HG02970 (cell line): ENCODE measurements around the gene VEZT.
"Not testable (repeated sequence)": the region's sequence is repeated elsewhere in the genome, so short reads cannot be mapped to it uniquely, and the experiment has no call there.

Experiments
- ATAC-seq: cut with Tn5 transposase; IDR thresholded peaks from one replicate; pipeline ENCODE4 v1.9.1; 2021; ENCODE audit warnings: mild to moderate bottlenecking, moderate library complexity, moderate number of reproducible peaks; ENCODE audit not compliant: unreplicated experiment, low FRiP score

VEZT gene

GRCh38 chr12:95312656-95313055 lies 95.0 kb downstream of the VEZT start:
- ATAC-seq = no peak

DNA sequence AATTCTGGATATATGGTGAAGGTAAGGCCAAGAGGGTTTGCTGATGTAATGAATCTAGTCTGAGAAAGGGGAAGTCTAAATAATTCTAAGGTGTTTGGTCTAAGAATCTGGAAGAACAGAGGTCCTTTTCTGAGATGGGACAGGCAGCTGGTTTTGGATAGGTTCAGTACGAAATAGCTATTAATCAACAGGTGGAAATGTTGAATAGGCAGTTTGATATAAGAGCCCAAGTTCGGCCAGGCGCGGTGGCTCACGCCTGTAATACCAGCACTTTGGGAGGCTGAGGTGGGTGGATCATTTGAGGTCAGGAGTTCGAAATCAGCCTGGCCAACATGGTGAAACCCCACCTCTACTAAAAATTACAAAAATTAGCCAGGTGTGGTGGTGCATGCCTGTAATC lies 97.1 kb downstream of the VEZT start:
- ATAC-seq = not testable (repeated sequence)

DNA sequence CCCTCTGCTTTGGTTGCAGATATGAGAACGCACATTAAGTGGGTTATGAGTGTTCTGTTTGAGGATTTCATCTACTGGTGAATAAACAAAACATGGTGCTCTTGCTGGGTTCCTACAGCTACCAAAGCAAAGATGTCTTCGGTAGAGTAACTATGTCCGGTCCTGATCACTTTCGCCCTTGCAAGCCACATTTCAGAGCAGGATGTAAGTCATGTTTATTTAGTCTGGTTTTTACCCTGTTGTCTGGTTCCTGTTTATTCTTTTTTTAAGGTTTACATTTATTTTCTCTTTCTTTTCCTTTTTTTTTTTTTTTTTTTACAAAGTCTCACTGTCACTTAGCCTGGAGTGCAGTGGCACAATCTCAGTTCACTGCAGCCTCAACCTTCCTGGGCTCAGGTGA lies 99.2 kb downstream of the VEZT start:
- no peak for ATAC-seq

DNA sequence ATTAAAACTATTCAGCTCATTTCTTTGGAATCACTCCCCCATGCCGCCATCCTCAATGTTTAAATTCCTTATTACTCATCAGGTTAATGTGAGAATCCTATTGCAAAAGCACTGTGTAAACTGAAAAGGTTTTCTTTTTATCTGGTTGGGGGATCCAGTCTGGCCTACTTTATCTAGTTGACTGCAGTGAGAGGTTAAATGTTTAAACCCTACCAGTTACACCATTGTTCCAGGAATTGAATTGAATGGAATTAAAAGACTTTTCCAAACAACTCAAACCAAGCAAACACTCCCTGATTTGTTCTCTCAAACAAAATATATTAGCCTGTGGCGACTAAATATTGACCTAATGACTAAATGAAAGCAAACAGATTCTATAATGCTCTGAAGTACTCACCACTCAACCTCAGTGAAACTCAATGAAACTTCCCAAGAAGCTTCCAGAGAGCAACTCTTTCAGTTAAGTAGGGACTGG lies 100.5 kb downstream of the VEZT start:
- ATAC-seq = no peak

GRCh38 chr12:95319694-95320331 lies 102.2 kb downstream of the VEZT start:
- no peak for ATAC-seq

GRCh38 chr12:95321516-95322246 lies 104.1 kb downstream of the VEZT start:
- no peak for ATAC-seq

- no peak for ATAC-seq
These were observed 104.7 kb downstream of the VEZT start for GRCh38 chr12:95322326-95322725.

- no peak for ATAC-seq
These were observed 105.6 kb downstream of the VEZT start for GRCh38 chr12:95323212-95323611.

GRCh38 chr12:95324246-95324645 lies 106.6 kb downstream of the VEZT start:
- ATAC-seq = not testable (repeated sequence)

DNA sequence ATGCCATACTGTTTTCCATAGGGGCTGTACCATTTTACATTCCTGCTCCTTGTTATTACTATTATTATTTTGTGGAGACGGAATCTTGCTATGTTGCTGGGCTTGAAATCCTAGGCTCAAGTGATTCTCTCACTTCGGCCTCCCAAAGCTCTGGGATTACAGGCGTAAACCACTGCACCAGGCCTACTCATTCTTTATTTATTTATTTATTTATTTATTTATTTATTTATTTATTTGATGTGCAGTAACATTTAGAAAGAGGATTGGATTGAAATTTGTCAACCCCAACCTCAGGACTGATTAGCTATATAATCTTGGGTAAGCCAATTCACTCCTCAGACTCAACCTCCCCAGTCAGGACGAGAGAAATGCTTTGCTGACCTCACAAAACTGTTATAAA lies 107.9 kb downstream of the VEZT start:
- no peak for ATAC-seq

GRCh38 chr12:95326445-95326844 lies 108.8 kb downstream of the VEZT start:
- ATAC-seq = no peak

GRCh38 chr12:95326855-95327254 lies 109.2 kb downstream of the VEZT start:
- ATAC-seq = no peak

DNA sequence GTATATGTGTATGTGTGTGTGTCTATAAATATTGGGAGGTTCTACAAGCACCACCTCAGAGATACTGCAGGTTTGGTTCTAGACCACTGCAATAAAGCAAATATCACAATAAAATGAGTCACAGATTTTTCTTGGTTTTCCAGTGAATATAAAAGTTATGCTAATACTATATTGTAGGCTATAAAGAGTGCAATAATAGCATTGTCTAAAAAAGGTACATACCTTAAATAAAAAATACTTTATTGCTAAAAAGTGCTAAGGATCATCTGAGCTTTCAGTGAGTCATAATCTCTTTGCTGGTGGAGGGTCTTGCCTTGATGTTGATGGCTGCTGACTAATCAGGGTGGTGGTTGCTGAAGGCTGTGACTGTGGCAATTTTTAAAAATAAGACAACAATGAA lies 111.1 kb downstream of the VEZT start:
- no peak for ATAC-seq

- no peak for ATAC-seq
These were observed 118.3 kb downstream of the VEZT start for GRCh38 chr12:95335948-95336347.

DNA sequence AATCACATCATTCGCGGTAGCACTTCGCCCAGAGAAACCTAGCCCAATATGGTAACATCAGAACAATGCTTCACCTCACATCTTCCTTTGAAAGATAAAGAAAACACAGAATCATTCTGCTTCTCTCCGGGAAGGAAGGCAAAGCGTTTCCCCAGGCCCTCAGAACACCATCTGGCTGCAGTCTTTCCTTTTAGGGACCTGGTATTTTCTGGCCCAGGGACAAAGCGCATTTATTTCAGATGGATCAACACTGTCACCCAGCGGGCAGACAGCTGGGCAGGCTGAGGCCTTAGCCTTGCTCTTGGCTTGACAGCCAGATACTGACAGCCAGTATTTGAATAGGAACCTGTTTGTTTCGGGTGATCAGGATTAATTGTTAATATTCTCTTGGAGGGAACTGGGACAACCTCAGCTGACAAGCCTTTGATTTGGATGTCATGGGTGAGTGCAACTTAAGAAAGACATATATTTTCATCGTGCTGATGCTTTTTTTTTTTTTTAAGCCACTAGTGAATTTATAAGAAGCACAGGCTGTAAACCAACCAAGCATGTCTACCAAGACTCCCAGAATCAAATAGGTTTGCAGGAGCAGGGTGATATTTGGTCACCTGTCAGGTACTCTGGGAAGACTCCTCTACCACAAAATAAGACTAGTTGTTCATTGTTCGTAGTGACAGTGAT lies 118.9 kb downstream of the VEZT start:
- no peak for ATAC-seq

- no peak for ATAC-seq
These were observed 119.5 kb downstream of the VEZT start for GRCh38 chr12:95337146-95337545.

DNA sequence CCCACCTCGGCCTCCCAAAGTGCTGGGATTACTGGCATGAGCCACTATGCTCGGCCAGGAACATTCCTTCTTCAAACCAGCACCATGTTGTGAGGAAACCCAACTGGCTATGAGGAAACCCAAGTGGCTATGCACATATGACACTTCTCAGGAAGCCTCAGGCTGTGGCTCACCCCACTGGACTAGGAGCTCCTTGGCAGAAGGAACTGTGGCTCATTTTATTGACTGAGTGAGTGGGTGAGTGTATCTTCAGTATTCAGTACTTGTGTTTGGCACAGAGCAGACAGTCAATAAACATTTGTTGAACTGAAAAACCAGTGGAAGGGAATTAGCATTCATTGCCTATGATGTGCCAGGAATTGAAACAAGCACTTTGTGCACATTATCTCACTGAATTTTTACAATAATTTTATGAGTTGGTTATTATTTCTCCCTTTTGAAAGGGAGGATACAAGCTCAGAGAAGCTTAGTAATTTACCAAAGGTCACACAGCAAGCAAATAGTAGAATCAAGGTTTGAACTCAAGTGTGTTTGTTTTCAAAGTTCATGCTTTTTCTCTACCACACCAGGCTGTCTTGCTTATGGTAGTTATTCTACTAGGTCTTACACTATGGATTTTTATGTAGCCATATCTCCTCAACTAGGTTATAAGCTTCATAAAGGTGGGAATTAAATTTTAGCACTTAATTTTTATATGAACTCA lies 121.6 kb downstream of the VEZT start:
- ATAC-seq = no peak

GRCh38 chr12:95342008-95342407 lies 124.4 kb downstream of the VEZT start:
- no peak for ATAC-seq

DNA sequence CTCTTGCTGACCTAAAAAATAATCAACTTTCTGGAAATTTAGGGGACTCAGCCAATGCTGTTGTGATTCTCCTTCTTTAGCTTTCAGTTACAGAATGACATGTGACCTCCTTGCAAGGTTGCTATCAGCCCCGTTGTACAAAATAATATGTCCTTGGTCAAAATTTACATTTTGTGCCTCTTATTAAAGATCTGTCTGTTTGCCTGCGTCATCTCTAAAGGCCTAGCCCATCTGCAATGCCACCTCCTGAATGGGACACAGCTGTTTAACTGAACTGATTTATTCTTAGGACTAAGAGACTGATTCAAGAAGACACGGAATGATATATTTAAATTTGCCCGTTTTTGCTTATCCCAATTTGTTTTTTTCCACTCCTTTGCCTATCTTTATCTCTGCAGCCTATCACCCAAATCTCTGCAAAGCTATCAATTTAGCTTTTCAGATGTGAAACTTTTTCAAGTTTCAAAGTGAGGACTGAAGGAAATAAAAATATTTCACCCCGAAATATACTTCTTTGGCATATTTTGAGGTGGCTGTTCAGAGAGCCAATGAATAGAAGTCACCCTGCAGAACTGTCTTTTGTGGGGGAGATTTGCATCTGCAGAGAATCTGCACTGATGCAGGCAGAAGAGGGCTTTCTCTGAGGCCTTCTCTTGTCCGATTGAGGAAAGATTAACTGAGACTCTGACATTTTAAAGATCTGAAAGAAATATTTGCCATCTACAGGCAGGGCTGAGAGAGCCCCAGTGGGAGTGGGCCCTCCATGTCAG lies 126.0 kb downstream of the VEZT start:
- ATAC-seq = no peak

- ATAC-seq = no peak
These were observed 131.7 kb downstream of the VEZT start for GRCh38 chr12:95349291-95349690.
